ENCODE measurements around the gene GKN1.
"Not testable (repeated sequence)": the region's sequence is repeated elsewhere in the genome, so short reads cannot be mapped to it uniquely, and the experiment has no call there.

The GKN1 gene

GRCh38 chr2:68974251-68974650, at the start of gene GKN1:
TSS of gene GKN1 (plus strand) at chr2:68974636. CDS start at chr2:68974678, 42 bp downstream.
- no peak for DNase-seq

- peak; percentile 8 for DNase-seq
These were observed 49.0 kb upstream of the GKN1 start for GRCh38 chr2:68925295-68925896.

GRCh38 chr2:68926796-68927195, 47.6 kb upstream of the GKN1 start:
- DNase-seq: no peak

- DNase-seq: no peak
These were observed 43.2 kb upstream of the GKN1 start for GRCh38 chr2:68931149-68931711.

- no peak for DNase-seq
These were observed 42.6 kb upstream of the GKN1 start for GRCh38 chr2:68931799-68932198.

- no peak for DNase-seq
These were observed 42.0 kb upstream of the GKN1 start for GRCh38 chr2:68932402-68932801.

GRCh38 chr2:68934021-68934420, 40.4 kb upstream of the GKN1 start:
- DNase-seq: no peak

- no peak for DNase-seq
These were observed 39.0 kb upstream of the GKN1 start for GRCh38 chr2:68935471-68935870.

- no peak for DNase-seq
These were observed 38.0 kb upstream of the GKN1 start for GRCh38 chr2:68936427-68936826.

GRCh38 chr2:68936889-68937288, 37.5 kb upstream of the GKN1 start:
- no peak for DNase-seq

GRCh38 chr2:68937346-68938055, 36.9 kb upstream of the GKN1 start:
- no peak for DNase-seq

GRCh38 chr2:68938938-68939337, 35.5 kb upstream of the GKN1 start:
- no peak for DNase-seq

GRCh38 chr2:68939962-68940361, 34.5 kb upstream of the GKN1 start:
- no peak for DNase-seq

GRCh38 chr2:68940369-68940768, 34.1 kb upstream of the GKN1 start:
- no peak for DNase-seq

- no peak for DNase-seq
These were observed 31.6 kb upstream of the GKN1 start for GRCh38 chr2:68942827-68943226.

GRCh38 chr2:68943581-68944568, 30.6 kb upstream of the GKN1 start:
- peak; percentile 50 for DNase-seq

GRCh38 chr2:68946117-68946516, 28.3 kb upstream of the GKN1 start:
- peak; percentile 73 for DNase-seq

GRCh38 chr2:68948710-68949109, 25.7 kb upstream of the GKN1 start:
- no peak for DNase-seq

- DNase-seq: no peak
These were observed 22.5 kb upstream of the GKN1 start for GRCh38 chr2:68951899-68952298.

GRCh38 chr2:68952887-68953521, 21.4 kb upstream of the GKN1 start, which contains the start of gene GKN2:
TSS of gene GKN2 (minus strand) at chr2:68952893. CDS start at chr2:68952861, 32 bp downstream.
- DNase-seq: no peak

GRCh38 chr2:68955432-68955831, 19.0 kb upstream of the GKN1 start:
- DNase-seq: not testable (repeated sequence)

- DNase-seq: no peak
These were observed 15.4 kb upstream of the GKN1 start for GRCh38 chr2:68959001-68959400.

GRCh38 chr2:68961380-68961779, 13.1 kb upstream of the GKN1 start:
- no peak for DNase-seq

All from NCI-H748 treated with DMSO at 0.1 percent for 48 hours (cell line).